ENCODE data around the gene ZDHHC13.

DNA sequence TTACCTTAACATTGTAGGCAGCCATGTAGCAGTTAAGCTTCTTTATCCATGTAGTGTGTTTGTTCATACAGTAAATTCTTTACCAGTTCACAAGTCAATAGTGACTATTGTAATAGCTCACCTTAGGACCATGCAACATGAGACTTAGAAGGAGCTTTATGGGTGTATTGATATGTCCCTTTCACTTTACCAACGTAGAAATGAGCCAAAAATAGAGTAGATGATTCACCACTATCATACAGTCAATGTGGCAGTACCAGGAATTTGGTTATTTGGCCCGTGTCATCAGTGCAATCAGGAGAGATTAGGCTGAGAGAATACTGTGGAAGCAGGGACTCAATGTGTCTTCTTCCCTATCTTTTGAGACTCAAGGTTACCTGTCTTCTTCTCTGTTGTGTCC is 4.7 kb downstream of the ZDHHC13 start:
- TF ChIP-seq, protein P1, sequence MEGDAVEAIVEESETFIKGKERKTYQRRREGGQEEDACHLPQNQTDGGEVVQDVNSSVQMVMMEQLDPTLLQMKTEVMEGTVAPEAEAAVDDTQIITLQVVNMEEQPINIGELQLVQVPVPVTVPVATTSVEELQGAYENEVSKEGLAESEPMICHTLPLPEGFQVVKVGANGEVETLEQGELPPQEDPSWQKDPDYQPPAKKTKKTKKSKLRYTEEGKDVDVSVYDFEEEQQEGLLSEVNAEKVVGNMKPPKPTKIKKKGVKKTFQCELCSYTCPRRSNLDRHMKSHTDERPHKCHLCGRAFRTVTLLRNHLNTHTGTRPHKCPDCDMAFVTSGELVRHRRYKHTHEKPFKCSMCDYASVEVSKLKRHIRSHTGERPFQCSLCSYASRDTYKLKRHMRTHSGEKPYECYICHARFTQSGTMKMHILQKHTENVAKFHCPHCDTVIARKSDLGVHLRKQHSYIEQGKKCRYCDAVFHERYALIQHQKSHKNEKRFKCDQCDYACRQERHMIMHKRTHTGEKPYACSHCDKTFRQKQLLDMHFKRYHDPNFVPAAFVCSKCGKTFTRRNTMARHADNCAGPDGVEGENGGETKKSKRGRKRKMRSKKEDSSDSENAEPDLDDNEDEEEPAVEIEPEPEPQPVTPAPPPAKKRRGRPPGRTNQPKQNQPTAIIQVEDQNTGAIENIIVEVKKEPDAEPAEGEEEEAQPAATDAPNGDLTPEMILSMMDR (IDR thresholded peaks at IDR 0.05; ENCODE audit: low read depth, low read length, missing input control), result no peak
- TF ChIP-seq SP1 (IDR thresholded peaks at IDR 0.05) (no peak), TAF1 (conservative IDR thresholded peaks at IDR 0.05) (no peak), ZBTB33 (IDR thresholded peaks at IDR 0.05) (no peak), RAD21 (IDR thresholded peaks at IDR 0.05) (no peak), YY1 (IDR thresholded peaks at IDR 0.05) (no peak), RXRA (IDR thresholded peaks at IDR 0.05) (no peak), REST (IDR thresholded peaks at IDR 0.05) (no peak)
- TF ChIP-seq, protein P2, sequence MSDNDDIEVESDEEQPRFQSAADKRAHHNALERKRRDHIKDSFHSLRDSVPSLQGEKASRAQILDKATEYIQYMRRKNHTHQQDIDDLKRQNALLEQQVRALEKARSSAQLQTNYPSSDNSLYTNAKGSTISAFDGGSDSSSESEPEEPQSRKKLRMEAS (IDR thresholded peaks at IDR 0.05), result no peak
